Upper lobe of left lung (tissue), 6 donors: Measurements from ENCODE around the gene TMEM132E. TPM values are rescaled to one million over a fixed set of nuclear protein-coding genes. Genes with fewer than 3 reads are reported as not detected.

Experiments
- ATAC-seq, 2 donors: fragments of 200-7000 bp; cut with Tn5 transposase; one replicate each; pipeline ENCODE4 v1.9.1; 2022; ENCODE audit warnings: mild to moderate bottlenecking in 2 of 2, moderate library complexity in 2 of 2; ENCODE audit not compliant: low FRiP score in 2 of 2
- DNase-seq, 2 donors: peaks; one replicate each; pipeline ENCODE4 v3.0.0-alpha.2; 2019 to 2020
- H3K27ac ChIP-seq, 4 donors: fragments of 200-600 bp; sonication (generic); one replicate each; pipeline ENCODE4 v1.5.1; 2016 to 2019
- H3K27me3 ChIP-seq, 4 donors: fragments of 200-600 bp; sonication (generic); one replicate each; pipeline ENCODE4 v1.5.1; 2017 to 2019
- H3K36me3 ChIP-seq, 4 donors: fragments of 200-600 bp; sonication (generic); one replicate each; pipeline ENCODE4 v1.5.1; 2016 to 2019
- H3K4me1 ChIP-seq, 4 donors: fragments of 200-600 bp; sonication (generic); one replicate each; pipeline ENCODE4 v1.5.1; 2018 to 2019
- H3K4me3 ChIP-seq, 4 donors: fragments of 200-600 bp; sonication (generic); one replicate each; pipeline ENCODE4 v1.5.1; 2017 to 2019; ENCODE audit warnings: mild to moderate bottlenecking in 2 of 4, moderate library complexity in 1 of 4
- H3K9me3 ChIP-seq, 4 donors: fragments of 200-600 bp; sonication (generic); one replicate each; pipeline ENCODE4 v1.5.1; 2018 to 2019
- EP300 ChIP-seq, 4 donors: sonication (generic); formaldehyde crosslinking; IDR thresholded peaks; one replicate each; pipeline ENCODE4 v1.5.1; 2017; ENCODE audit warnings: antibody characterized with exemption in 4 of 4, control low read depth in 2 of 4
- POLR2A ChIP-seq, 4 donors: fragments of 450-650 bp; IDR thresholded peaks; one replicate each; pipeline ENCODE4 v1.5.1; 2016 to 2017; ENCODE audit warnings: antibody characterized with exemption in 4 of 4, mild to moderate bottlenecking in 2 of 4
- POLR2AphosphoS5 ChIP-seq, 2 donors: sonication (generic); formaldehyde crosslinking; IDR thresholded peaks; one replicate each; pipeline ENCODE4 v1.5.1; 2017; ENCODE audit warnings: antibody characterized with exemption in 2 of 2
- WGBS, 2 donors: methylation state at CpG; one replicate each; pipeline ENCODE4 v1.1.5; 2017 to 2018; 5-methylcytosine and 5-hydroxymethylcytosine counted together
- total RNA-seq, 6 donors: library from RNA; depleted of rRNA in 4 of 6; stranded (reverse); fragments of >200 nt in 4 of 6; gene quantifications; one replicate each; pipeline versions ENCODE4 v1.1.0 to v1.2.1, GENCODE V29; 2016 to 2021
- TF ChIP-seq, protein P1 (sequence below), 6 experiments: fragments of 450-650 bp in 4 of 6; fragments of 200-600 bp in 2 of 6; sonication (generic) in 2 of 6; IDR thresholded peaks; one replicate each; pipeline ENCODE4 v1.5.1; 2016 to 2019; ENCODE audit warnings: antibody characterized with exemption in 6 of 6
- donor health status: DM: no; HTN: no; CAD: no; lungs with moderate emphysema.
- donor health status: DM: no; HTN: yes; CAD: no; lungs with severe emphysema.

TMEM132E gene
- total RNA-seq, 6 donors from 2014 or later: 0.06 to 0.17 TPM; not detected in 4

DNA sequence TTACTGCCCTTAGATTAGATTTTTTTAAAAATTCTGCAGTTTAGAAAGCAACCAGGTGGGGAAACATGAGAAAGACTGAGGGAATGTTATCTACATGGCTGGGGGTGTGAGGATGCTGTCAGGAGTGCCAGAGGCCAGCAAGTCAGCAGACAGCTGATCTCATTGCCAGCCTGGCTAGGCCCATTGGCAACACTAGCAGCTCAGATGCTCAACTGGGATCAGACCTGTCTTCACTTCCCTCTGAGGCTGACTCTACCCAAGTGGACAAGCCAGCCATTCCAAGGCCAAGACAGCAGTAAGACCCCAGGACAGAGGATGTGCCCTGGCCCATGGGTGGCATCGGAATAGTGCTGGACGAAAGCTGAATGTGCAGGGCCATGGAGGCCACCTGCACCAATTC lies 96.2 kb downstream of the TMEM132E start:
- H3K36me3 ChIP-seq: no peaks in the 10 kb centered on the region
- no peak overlapping the region for H3K27ac ChIP-seq
- DNase-seq: no peak
- no peaks in the 10 kb centered on the region for H3K4me1 ChIP-seq
- no peak for ATAC-seq
- 75 to 76% methylated on average over 2 of the region's 2 CpGs for WGBS, 2 donors
- H3K9me3 ChIP-seq: no peaks in the 10 kb centered on the region
- no peak overlapping the region for H3K4me3 ChIP-seq
- no peaks in the 10 kb centered on the region for H3K27me3 ChIP-seq
- TF ChIP-seq, protein P1, sequence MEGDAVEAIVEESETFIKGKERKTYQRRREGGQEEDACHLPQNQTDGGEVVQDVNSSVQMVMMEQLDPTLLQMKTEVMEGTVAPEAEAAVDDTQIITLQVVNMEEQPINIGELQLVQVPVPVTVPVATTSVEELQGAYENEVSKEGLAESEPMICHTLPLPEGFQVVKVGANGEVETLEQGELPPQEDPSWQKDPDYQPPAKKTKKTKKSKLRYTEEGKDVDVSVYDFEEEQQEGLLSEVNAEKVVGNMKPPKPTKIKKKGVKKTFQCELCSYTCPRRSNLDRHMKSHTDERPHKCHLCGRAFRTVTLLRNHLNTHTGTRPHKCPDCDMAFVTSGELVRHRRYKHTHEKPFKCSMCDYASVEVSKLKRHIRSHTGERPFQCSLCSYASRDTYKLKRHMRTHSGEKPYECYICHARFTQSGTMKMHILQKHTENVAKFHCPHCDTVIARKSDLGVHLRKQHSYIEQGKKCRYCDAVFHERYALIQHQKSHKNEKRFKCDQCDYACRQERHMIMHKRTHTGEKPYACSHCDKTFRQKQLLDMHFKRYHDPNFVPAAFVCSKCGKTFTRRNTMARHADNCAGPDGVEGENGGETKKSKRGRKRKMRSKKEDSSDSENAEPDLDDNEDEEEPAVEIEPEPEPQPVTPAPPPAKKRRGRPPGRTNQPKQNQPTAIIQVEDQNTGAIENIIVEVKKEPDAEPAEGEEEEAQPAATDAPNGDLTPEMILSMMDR (IDR thresholded peaks at IDR 0.05): no peak
- TF ChIP-seq POLR2A (IDR thresholded peaks at IDR 0.05) (no peak), EP300 (IDR thresholded peaks at IDR 0.05) (no peak), POLR2AphosphoS5 (IDR thresholded peaks at IDR 0.05) (no peak)

DNA sequence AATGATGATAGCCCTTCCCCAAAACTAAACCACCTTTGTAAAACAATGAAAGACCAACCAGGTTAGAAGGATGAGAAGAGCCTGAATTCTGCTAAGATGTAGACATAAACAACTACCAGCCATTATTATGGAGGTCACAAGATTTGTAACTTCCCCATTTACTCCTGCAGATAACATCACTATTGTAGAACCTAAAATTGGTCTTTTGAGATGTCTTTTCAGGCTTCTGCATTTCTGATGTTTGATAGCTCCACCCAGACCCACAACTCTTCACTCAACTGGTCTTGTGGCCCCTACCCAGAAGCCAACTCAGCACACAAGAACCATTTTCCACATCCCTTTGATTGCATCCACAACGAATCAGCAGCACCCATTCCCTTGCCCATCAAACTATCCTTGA lies 100.8 kb downstream of the TMEM132E start:
- H3K36me3 ChIP-seq: no peaks in the 10 kb centered on the region
- no peaks in the 10 kb centered on the region for H3K27me3 ChIP-seq
- TF ChIP-seq POLR2A (IDR thresholded peaks at IDR 0.05): no peak
- no peak overlapping the region for H3K4me3 ChIP-seq
- no peaks in the 10 kb centered on the region for H3K4me1 ChIP-seq
- ATAC-seq (no peak), DNase-seq (no peak)
- no peak overlapping the region for H3K27ac ChIP-seq
- no peaks in the 10 kb centered on the region for H3K9me3 ChIP-seq
- 17 to 31% methylated on average over 1 of the region's 1 CpG for WGBS, 2 donors

DNA sequence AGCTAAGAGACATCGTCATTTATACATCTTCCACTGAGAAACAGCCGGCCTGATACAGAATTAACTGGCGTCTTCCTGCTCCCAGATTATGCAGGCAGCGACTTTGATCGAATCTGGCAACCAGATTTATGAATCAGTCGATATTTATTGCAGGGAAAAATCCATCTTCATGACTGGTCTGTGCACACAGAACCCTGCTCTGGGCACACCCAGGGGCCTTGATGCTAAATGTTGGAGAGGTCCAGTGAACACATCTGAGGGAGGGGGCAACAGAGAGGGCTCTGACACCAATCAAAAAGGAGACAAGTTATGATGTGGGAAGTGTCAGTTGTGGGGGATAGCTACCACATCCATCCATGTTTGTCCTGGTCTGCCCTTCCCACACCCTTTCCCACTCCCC lies 102.9 kb downstream of the TMEM132E start:
- Histone ChIP-seq H3K36me3 (no peaks in the 10 kb centered on the region), H3K27me3 (no peaks in the 10 kb centered on the region), H3K9me3 (no peaks in the 10 kb centered on the region), H3K4me3 (no peak overlapping the region), H3K4me1 (no peaks in the 10 kb centered on the region), H3K27ac (no peak overlapping the region)
- TF ChIP-seq POLR2A (IDR thresholded peaks at IDR 0.05) (no peak), EP300 (IDR thresholded peaks at IDR 0.05) (no peak), POLR2AphosphoS5 (IDR thresholded peaks at IDR 0.05) (no peak)
- TF ChIP-seq, protein P1 (IDR thresholded peaks at IDR 0.05): no peak
- no peak for DNase-seq
- 75 to 82% methylated on average over 4 to 6 of the region's 6 CpGs for WGBS, 2 donors
- no peak for ATAC-seq

DNA sequence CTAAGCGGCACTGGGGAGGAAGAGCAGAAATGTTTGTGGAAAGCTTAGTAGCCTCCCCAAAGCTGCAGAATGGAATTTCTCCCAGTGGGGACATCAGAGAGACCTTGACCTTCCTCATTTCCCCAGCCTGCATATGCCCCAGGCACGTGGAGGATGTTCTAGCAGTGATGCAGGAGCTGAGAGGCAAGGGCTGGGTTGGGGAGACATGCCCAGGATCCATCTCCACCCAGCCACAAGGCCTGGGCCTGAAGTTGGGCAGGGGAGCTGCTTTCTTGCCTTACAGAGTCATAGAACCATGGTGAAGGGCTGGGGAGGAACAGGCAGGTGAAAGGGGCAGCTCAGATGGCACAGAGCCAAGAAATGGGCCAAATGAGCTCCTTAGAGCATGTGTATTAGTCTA lies 104.0 kb downstream of the TMEM132E start:
- DNase-seq: no peak
- no peaks in the 10 kb centered on the region for H3K4me1 ChIP-seq
- no peaks in the 10 kb centered on the region for H3K27me3 ChIP-seq
- H3K36me3 ChIP-seq: no peaks in the 10 kb centered on the region
- H3K9me3 ChIP-seq: no peaks in the 10 kb centered on the region
- 67 to 83% methylated on average over 2 of the region's 2 CpGs for WGBS, 2 donors
- H3K4me3 ChIP-seq: no peak overlapping the region
- no peak for TF ChIP-seq POLR2AphosphoS5 (IDR thresholded peaks at IDR 0.05)
- TF ChIP-seq, protein P1 (IDR thresholded peaks at IDR 0.05): no peak
- no peak for TF ChIP-seq EP300 (IDR thresholded peaks at IDR 0.05)
- no peak for TF ChIP-seq POLR2A (IDR thresholded peaks at IDR 0.05)
- ATAC-seq: no peak
- H3K27ac ChIP-seq: no peak overlapping the region

Other genes with a start within 250 kb of the TMEM132E start
- 10 to 100 TPM in 1 of 6 donors, 1 to 10 TPM in 2, under 1 TPM in 2, not detected in 1; 0.76 to 16.7 (median 1.9) TPM for gene CCL13, start 223.1 kb upstream of the TMEM132E start, total RNA-seq
- gene CCL1, start 216.3 kb upstream of the TMEM132E start, total RNA-seq: not detected